Measurements from ENCODE around the gene CHCHD3.
A peak's percentile ranks its signal among the peaks of the same experiment; 100 is the strongest.

CHCHD3 gene

GRCh38 chr7:133065301-133065700, 16.6 kb downstream of the CHCHD3 start (continued):
- TF ChIP-seq, protein P1, sequence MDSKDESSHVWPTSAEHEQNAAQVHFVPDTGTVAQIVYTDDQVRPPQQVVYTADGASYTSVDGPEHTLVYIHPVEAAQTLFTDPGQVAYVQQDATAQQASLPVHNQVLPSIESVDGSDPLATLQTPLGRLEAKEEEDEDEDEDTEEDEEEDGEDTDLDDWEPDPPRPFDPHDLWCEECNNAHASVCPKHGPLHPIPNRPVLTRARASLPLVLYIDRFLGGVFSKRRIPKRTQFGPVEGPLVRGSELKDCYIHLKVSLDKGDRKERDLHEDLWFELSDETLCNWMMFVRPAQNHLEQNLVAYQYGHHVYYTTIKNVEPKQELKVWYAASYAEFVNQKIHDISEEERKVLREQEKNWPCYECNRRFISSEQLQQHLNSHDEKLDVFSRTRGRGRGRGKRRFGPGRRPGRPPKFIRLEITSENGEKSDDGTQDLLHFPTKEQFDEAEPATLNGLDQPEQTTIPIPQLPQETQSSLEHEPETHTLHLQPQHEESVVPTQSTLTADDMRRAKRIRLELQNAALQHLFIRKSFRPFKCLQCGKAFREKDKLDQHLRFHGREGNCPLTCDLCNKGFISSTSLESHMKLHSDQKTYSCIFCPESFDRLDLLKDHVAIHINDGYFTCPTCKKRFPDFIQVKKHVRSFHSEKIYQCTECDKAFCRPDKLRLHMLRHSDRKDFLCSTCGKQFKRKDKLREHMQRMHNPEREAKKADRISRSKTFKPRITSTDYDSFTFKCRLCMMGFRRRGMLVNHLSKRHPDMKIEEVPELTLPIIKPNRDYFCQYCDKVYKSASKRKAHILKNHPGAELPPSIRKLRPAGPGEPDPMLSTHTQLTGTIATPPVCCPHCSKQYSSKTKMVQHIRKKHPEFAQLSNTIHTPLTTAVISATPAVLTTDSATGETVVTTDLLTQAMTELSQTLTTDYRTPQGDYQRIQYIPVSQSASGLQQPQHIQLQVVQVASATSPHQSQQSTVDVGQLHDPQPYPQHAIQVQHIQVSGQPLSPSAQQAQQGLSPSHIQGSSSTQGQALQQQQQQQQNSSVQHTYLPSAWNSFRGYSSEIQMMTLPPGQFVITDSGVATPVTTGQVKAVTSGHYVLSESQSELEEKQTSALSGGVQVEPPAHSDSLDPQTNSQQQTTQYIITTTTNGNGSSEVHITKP (tag by site-specific recombination; IDR thresholded peaks at IDR 0.05) = no peak
- TF ChIP-seq, protein P2, sequence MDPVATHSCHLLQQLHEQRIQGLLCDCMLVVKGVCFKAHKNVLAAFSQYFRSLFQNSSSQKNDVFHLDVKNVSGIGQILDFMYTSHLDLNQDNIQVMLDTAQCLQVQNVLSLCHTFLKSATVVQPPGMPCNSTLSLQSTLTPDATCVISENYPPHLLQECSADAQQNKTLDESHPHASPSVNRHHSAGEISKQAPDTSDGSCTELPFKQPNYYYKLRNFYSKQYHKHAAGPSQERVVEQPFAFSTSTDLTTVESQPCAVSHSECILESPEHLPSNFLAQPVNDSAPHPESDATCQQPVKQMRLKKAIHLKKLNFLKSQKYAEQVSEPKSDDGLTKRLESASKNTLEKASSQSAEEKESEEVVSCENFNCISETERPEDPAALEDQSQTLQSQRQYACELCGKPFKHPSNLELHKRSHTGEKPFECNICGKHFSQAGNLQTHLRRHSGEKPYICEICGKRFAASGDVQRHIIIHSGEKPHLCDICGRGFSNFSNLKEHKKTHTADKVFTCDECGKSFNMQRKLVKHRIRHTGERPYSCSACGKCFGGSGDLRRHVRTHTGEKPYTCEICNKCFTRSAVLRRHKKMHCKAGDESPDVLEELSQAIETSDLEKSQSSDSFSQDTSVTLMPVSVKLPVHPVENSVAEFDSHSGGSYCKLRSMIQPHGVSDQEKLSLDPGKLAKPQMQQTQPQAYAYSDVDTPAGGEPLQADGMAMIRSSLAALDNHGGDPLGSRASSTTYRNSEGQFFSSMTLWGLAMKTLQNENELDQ (tag by site-specific recombination; IDR thresholded peaks at IDR 0.05; ENCODE audit: low read depth) = no peak
- no peak for TF ChIP-seq ZNF280D (tag by site-specific recombination; IDR thresholded peaks at IDR 0.05)

DNA sequence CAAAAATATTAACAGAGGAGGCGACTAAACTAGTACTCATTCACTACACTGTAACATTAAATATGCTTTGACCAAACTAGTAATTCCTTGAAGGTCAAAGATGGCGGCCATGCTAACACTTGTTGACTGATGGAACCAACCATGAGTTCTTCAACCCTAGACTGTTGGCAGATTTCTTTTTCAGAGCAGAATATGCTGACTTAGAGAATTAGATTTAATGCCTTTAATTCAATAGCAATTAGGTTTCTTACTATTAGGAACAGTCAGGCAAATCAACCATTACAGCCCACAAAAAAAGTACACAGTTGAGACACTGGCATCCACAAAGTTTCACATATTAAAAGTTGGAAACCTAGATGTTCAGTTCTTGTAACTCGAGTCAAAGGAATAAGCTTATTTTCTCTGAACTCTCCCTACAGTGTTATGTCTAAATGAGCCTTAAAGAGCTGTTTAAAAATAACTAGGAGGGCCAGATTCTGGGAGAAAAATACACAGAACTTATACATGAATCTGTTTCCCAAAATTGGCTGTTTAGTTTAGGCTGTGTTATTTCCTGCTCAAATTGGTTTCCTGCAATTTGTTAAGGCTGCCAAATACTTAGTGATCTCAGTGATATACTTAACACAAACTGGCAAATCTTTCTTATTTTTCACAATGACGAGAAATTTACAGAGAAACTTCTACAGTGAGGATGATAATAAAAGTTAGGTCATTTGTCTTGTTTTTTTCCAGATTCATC, 17.6 kb downstream of the CHCHD3 start:
- Histone ChIP-seq H3K4me1 (ENCODE audit: control insufficient read depth, insufficient read depth, low read length) (no peaks in the 10 kb centered on the region), H3K4me3 (ENCODE audit: low read depth, low read length) (no peak overlapping the region), H3K27ac (ENCODE audit: extremely low read depth, low read depth, low read length) (no peak overlapping the region), H3K36me3 (ENCODE audit: control insufficient read depth in 2 of 2, insufficient read depth in 1 of 2, low read length in 2 of 2) (peaks cover 19 to 24% of the 10 kb centered on the region in 2 experiments), H3K9me3 (ENCODE audit: control insufficient read depth, insufficient read depth, low read depth, low read length) (no peaks in the 10 kb centered on the region)
- TF ChIP-seq ZNF280D (tag by site-specific recombination; IDR thresholded peaks at IDR 0.05) = no peak
- peak; percentile 70; the same call in 1 of the 2 replicates for TF ChIP-seq SCRT2 (tag by site-specific recombination; IDR thresholded peaks at IDR 0.05)
- POLR2A ChIA-PET = no interaction called here
- CTCF ChIA-PET = no interaction called here

DNA sequence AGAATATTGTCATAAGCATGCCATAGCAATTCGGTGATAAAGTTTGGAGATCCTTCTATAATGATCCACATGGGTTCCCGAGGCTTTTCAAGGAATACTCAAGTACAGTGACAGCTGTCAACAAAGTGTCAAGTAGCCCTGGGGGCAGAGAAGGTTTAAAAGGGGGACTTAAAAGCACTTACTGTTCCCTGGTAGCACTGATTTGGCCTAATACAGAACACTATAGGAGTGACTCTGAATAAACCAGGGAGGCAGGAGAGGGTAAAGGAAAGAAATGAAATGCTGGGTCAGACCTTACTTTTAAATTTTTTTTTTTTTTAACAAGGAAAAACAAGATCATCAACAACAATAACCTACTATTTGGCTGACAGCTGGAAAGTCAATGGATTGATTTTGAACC, 20.1 kb downstream of the CHCHD3 start:
- Histone ChIP-seq H3K36me3 (ENCODE audit: control insufficient read depth in 2 of 2, insufficient read depth in 1 of 2, low read length in 2 of 2) (peaks cover under 1 to 5% of the 10 kb centered on the region in 2 experiments; a peak in 2 of 3 replicates), H3K27ac (ENCODE audit: extremely low read depth, low read depth, low read length) (no peak overlapping the region), H3K9me3 (ENCODE audit: control insufficient read depth, insufficient read depth, low read depth, low read length) (no peaks in the 10 kb centered on the region), H3K4me3 (ENCODE audit: low read depth, low read length) (no peak overlapping the region), H3K4me1 (ENCODE audit: control insufficient read depth, insufficient read depth, low read length) (no peaks in the 10 kb centered on the region)
- ChIA-PET CTCF (no interaction called here), POLR2A (no interaction called here)
- no peak for TF ChIP-seq ZNF366 (tag by site-specific recombination; conservative IDR thresholded peaks at IDR 0.05)
